Measurements from ENCODE around the gene WNT1. TPM values are rescaled to one million over a fixed set of nuclear protein-coding genes. Genes with fewer than 3 reads are reported as not detected.

WNT1 gene
- total RNA-seq, 2 donors from 2014 or later, result not detected

- WGBS, 2 experiments (ENCODE audit: insufficient coverage in 1 of 2, insufficient read length in 1 of 2), result 87 to 95% methylated on average over 2 to 3 of the region's 3 CpGs
- Mint-ChIP-seq H3K27ac (no peak overlapping the region), H3K4me1 (peaks cover 18% of the 10 kb centered on the region), H3K9me3 (no peaks in the 10 kb centered on the region), H3K27me3 (ENCODE audit: insufficient read depth) (no peaks in the 10 kb centered on the region), H3K4me3 (no peak overlapping the region), H3K36me3 (ENCODE audit: low read depth) (peaks cover 60% of the 10 kb centered on the region)
- no peak for TF ChIP-seq CTCF (conservative IDR thresholded peaks at IDR 0.05)
- Histone ChIP-seq H3K9me3 (ENCODE audit: control insufficient read depth, low read length) (no peaks in the 10 kb centered on the region), H3K4me1 (ENCODE audit: control insufficient read depth, insufficient read depth, low read length) (peaks cover 4% of the 10 kb centered on the region), H3K27ac (ENCODE audit: low read depth, low read length) (no peak overlapping the region), H3K4me3 (ENCODE audit: low read length) (no peak overlapping the region), H3K9ac (ENCODE audit: extremely low read depth, low read length, poor library complexity, severe bottlenecking) (no peak overlapping the region), H3K27me3 (ENCODE audit: control insufficient read depth, insufficient read depth, low read length, poor library complexity, severe bottlenecking) (no peaks in the 10 kb centered on the region), H3K36me3 (ENCODE audit: control insufficient read depth, insufficient read depth, low read length) (peaks cover 86% of the 10 kb centered on the region)
- no peak for DNase-seq
These were observed 37.9 kb upstream of the WNT1 start for GRCh38 chr12:48940181-48940580.

GRCh38 chr12:48943221-48943620 lies 34.9 kb upstream of the WNT1 start:
- peaks cover 76% of the 10 kb centered on the region for H3K36me3 ChIP-seq (ENCODE audit: control insufficient read depth, insufficient read depth, low read length)
- Mint-ChIP-seq H3K9me3 (no peaks in the 10 kb centered on the region), H3K27ac (peak overlapping the region; percentile 79), H3K36me3 (ENCODE audit: low read depth) (peaks cover 49% of the 10 kb centered on the region), H3K4me3 (no peak overlapping the region), H3K27me3 (ENCODE audit: insufficient read depth) (no peaks in the 10 kb centered on the region), H3K4me1 (peaks cover 18% of the 10 kb centered on the region)
- no peaks in the 10 kb centered on the region for H3K9me3 ChIP-seq (ENCODE audit: control insufficient read depth, low read length)
- no peak overlapping the region for H3K4me3 ChIP-seq (ENCODE audit: low read length)
- no peak for DNase-seq
- H3K4me1 ChIP-seq (ENCODE audit: control insufficient read depth, insufficient read depth, low read length), result peaks cover 4% of the 10 kb centered on the region
- no peak for TF ChIP-seq CTCF (conservative IDR thresholded peaks at IDR 0.05)
- WGBS, 2 experiments (ENCODE audit: insufficient coverage in 1 of 2, insufficient read length in 1 of 2), result 50 to 100% methylated on average over 1 to 2 of the region's 4 CpGs
- no peaks in the 10 kb centered on the region for H3K27me3 ChIP-seq (ENCODE audit: control insufficient read depth, insufficient read depth, low read length, poor library complexity, severe bottlenecking)
- no peak overlapping the region for H3K27ac ChIP-seq (ENCODE audit: low read depth, low read length)
- H3K9ac ChIP-seq (ENCODE audit: extremely low read depth, low read length, poor library complexity, severe bottlenecking), result no peak overlapping the region

- no peaks in the 10 kb centered on the region for H3K9me3 ChIP-seq (ENCODE audit: control insufficient read depth, low read length)
- Mint-ChIP-seq H3K36me3 (ENCODE audit: low read depth) (peaks cover 39% of the 10 kb centered on the region), H3K27me3 (ENCODE audit: insufficient read depth) (no peaks in the 10 kb centered on the region), H3K4me3 (no peak overlapping the region), H3K27ac (no peak overlapping the region), H3K9me3 (no peaks in the 10 kb centered on the region), H3K4me1 (peaks cover 10% of the 10 kb centered on the region)
- H3K36me3 ChIP-seq (ENCODE audit: control insufficient read depth, insufficient read depth, low read length), result peaks cover 73% of the 10 kb centered on the region
- H3K4me3 ChIP-seq (ENCODE audit: low read length), result no peak overlapping the region
- DNase-seq, result no peak
- no peak overlapping the region for H3K9ac ChIP-seq (ENCODE audit: extremely low read depth, low read length, poor library complexity, severe bottlenecking)
- peaks cover 4% of the 10 kb centered on the region for H3K4me1 ChIP-seq (ENCODE audit: control insufficient read depth, insufficient read depth, low read length)
- no peak overlapping the region for H3K27ac ChIP-seq (ENCODE audit: low read depth, low read length)
- TF ChIP-seq CTCF (conservative IDR thresholded peaks at IDR 0.05), result no peak
- no peaks in the 10 kb centered on the region for H3K27me3 ChIP-seq (ENCODE audit: control insufficient read depth, insufficient read depth, low read length, poor library complexity, severe bottlenecking)
These were observed 31.9 kb upstream of the WNT1 start for GRCh38 chr12:48946205-48946604.

Measured in endodermal cell (in vitro differentiated cells).